ENCODE measurements around the gene TRPM5.

The TRPM5 gene

GRCh38 chr11:2421226-2421994, 22.9 kb downstream of the TRPM5 start:
- H3K27ac ChIP-seq (ENCODE audit: insufficient read depth, low read length, poor library complexity, severe bottlenecking), result no peak overlapping the region
- H3K36me3 ChIP-seq (ENCODE audit: control insufficient read depth, insufficient read depth, low read length), result no peaks in the 10 kb centered on the region
- no peak overlapping the region for H3K4me3 ChIP-seq (ENCODE audit: insufficient read depth, low read depth, low read length, poor library complexity, severe bottlenecking)

DNA sequence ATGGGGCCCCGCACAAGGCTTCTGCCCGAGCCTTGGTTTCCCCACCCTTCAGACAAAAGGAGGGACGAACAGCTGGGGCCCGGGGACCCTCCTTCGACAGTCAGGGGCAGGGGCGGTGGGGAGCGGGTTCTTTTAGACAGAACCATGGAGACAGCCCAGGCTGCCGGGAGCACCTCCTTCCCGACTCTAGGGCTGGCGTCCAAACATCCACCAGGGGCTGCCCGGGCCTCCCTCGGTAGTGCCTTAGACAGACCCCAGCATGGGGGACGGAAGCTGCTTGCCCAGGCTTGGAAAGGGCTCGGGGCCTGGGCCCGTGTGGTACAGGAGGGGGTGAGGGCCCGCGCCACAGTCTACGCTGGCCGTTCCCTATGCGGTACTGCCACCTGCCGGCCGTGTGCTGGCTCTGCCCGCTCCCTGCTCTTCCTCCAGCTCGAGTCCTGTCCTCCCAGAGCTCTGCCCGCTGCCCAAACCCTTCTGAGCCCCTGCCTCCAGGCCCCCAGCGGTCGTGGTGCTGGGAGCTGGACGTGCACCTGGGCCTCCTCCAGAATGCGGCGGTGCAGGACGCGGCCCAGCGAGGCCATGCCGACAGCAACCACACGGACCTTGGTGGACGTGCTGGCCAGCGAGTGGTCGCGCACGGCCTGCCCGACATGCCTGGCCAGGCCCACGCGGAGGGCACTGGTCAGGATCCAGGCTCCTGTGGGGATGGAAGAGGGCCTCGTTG, 23.6 kb downstream of the TRPM5 start:
- no peaks in the 10 kb centered on the region for H3K27me3 ChIP-seq (replicated peaks; ENCODE audit: control insufficient read depth, insufficient read depth, low read length, poor library complexity, severe bottlenecking)
- peaks cover 9% of the 10 kb centered on the region for H3K4me1 ChIP-seq (ENCODE audit: control insufficient read depth, insufficient read depth, low read length, poor library complexity, severe bottlenecking)

More at GRCh38 chr11:2421226-2421994, 22.9 kb downstream of the TRPM5 start:
- peaks cover 9% of the 10 kb centered on the region for H3K4me1 ChIP-seq (ENCODE audit: control insufficient read depth, insufficient read depth, low read length, poor library complexity, severe bottlenecking)
- H3K27me3 ChIP-seq (replicated peaks; ENCODE audit: control insufficient read depth, insufficient read depth, low read length, poor library complexity, severe bottlenecking), result no peaks in the 10 kb centered on the region
- H3K9me3 ChIP-seq (ENCODE audit: control insufficient read depth, low read length), result no peaks in the 10 kb centered on the region
- DNase-seq, result no peak

GRCh38 chr11:2419638-2420501, 24.4 kb downstream of the TRPM5 start:
- Histone ChIP-seq H3K36me3 (ENCODE audit: control insufficient read depth, insufficient read depth, low read length) (no peaks in the 10 kb centered on the region), H3K4me3 (ENCODE audit: insufficient read depth, low read depth, low read length, poor library complexity, severe bottlenecking) (no peak overlapping the region), H3K4me1 (ENCODE audit: control insufficient read depth, insufficient read depth, low read length, poor library complexity, severe bottlenecking) (peaks cover 9% of the 10 kb centered on the region), H3K27ac (ENCODE audit: insufficient read depth, low read length, poor library complexity, severe bottlenecking) (no peak overlapping the region), H3K9me3 (ENCODE audit: control insufficient read depth, low read length) (no peaks in the 10 kb centered on the region), H3K27me3 (replicated peaks; ENCODE audit: control insufficient read depth, insufficient read depth, low read length, poor library complexity, severe bottlenecking) (no peaks in the 10 kb centered on the region)
- peak; percentile 30 to 37 (median 33) for DNase-seq

More for the DNA sequence above, 23.6 kb downstream of the TRPM5 start:
- no peak overlapping the region for H3K27ac ChIP-seq (ENCODE audit: insufficient read depth, low read length, poor library complexity, severe bottlenecking)
- DNase-seq, result peak; percentile 33 to 55 (median 42)
- H3K9me3 ChIP-seq (ENCODE audit: control insufficient read depth, low read length), result no peaks in the 10 kb centered on the region
- no peak overlapping the region for H3K4me3 ChIP-seq (ENCODE audit: insufficient read depth, low read depth, low read length, poor library complexity, severe bottlenecking)
- H3K36me3 ChIP-seq (ENCODE audit: control insufficient read depth, insufficient read depth, low read length), result no peaks in the 10 kb centered on the region

GRCh38 chr11:2418693-2419360, 25.5 kb downstream of the TRPM5 start:
- no peak overlapping the region for H3K4me3 ChIP-seq (ENCODE audit: insufficient read depth, low read depth, low read length, poor library complexity, severe bottlenecking)
- no peak for DNase-seq
- no peak overlapping the region for H3K27ac ChIP-seq (ENCODE audit: insufficient read depth, low read length, poor library complexity, severe bottlenecking)
- peaks cover 9% of the 10 kb centered on the region for H3K4me1 ChIP-seq (ENCODE audit: control insufficient read depth, insufficient read depth, low read length, poor library complexity, severe bottlenecking)
- no peaks in the 10 kb centered on the region for H3K36me3 ChIP-seq (ENCODE audit: control insufficient read depth, insufficient read depth, low read length)
- H3K27me3 ChIP-seq (replicated peaks; ENCODE audit: control insufficient read depth, insufficient read depth, low read length, poor library complexity, severe bottlenecking), result no peaks in the 10 kb centered on the region
- H3K9me3 ChIP-seq (ENCODE audit: control insufficient read depth, low read length), result no peaks in the 10 kb centered on the region

DNA sequence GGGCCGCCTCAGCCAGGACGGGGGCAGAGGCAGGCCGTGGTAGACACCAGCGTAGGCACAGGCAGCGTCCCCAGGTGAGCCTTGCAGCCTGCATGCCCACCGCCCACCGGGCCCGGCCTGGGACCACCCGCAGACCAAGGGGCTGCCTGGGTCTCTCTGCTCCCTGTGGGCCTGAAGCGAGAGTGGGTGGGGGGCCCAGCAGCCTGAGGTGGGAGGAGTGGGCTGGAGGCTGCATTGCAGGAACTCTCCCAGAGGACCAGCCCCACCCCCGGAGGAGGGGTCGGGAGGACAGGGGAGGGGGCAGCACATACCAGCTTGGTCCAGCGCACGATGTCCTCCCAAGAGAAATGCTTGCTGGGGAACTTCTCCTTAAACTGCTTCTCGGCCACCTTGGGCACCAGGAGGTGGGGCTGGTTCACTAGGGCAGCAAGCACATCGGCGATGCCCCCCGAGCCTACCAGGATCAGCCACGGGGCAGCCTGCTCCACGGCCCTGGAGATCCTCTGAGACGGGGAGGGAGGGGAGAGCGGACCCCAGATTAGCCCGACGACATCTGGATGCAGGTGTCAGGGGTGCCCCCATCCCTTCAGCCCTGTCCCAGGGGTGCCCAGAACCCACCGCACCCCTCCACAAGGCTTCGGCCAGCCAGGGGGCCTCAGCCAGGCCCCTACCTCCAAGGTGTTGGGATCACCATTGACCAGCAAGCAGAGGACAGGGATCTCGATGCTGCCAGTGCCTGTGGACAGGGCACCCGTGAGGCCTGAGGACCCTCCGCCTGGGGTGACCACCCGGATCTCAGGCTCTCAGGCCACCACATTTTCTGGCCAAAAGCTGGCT, 26.2 kb downstream of the TRPM5 start:
- H3K27me3 ChIP-seq (replicated peaks; ENCODE audit: control insufficient read depth, insufficient read depth, low read length, poor library complexity, severe bottlenecking), result no peaks in the 10 kb centered on the region
- H3K4me3 ChIP-seq (ENCODE audit: insufficient read depth, low read depth, low read length, poor library complexity, severe bottlenecking), result no peak overlapping the region
- DNase-seq, result no peak
- no peaks in the 10 kb centered on the region for H3K36me3 ChIP-seq (ENCODE audit: control insufficient read depth, insufficient read depth, low read length)
- no peak overlapping the region for H3K27ac ChIP-seq (ENCODE audit: insufficient read depth, low read length, poor library complexity, severe bottlenecking)
- H3K9me3 ChIP-seq (ENCODE audit: control insufficient read depth, low read length), result no peaks in the 10 kb centered on the region
- peaks cover 9% of the 10 kb centered on the region for H3K4me1 ChIP-seq (ENCODE audit: control insufficient read depth, insufficient read depth, low read length, poor library complexity, severe bottlenecking)

- DNase-seq, result no peak
- H3K36me3 ChIP-seq (ENCODE audit: control insufficient read depth, insufficient read depth, low read length), result no peaks in the 10 kb centered on the region
- H3K4me3 ChIP-seq (ENCODE audit: insufficient read depth, low read depth, low read length, poor library complexity, severe bottlenecking), result no peak overlapping the region
- no peak overlapping the region for H3K27ac ChIP-seq (ENCODE audit: insufficient read depth, low read length, poor library complexity, severe bottlenecking)
- peaks cover 9% of the 10 kb centered on the region for H3K4me1 ChIP-seq (ENCODE audit: control insufficient read depth, insufficient read depth, low read length, poor library complexity, severe bottlenecking)
- no peaks in the 10 kb centered on the region for H3K9me3 ChIP-seq (ENCODE audit: control insufficient read depth, low read length)
- H3K27me3 ChIP-seq (replicated peaks; ENCODE audit: control insufficient read depth, insufficient read depth, low read length, poor library complexity, severe bottlenecking), result no peaks in the 10 kb centered on the region
Observed at GRCh38 chr11:2416765-2417164, 27.5 kb downstream of the TRPM5 start.

- H3K27me3 ChIP-seq (replicated peaks; ENCODE audit: control insufficient read depth, insufficient read depth, low read length, poor library complexity, severe bottlenecking), result no peaks in the 10 kb centered on the region
Observed at GRCh38 chr11:2415601-2416380, 28.5 kb downstream of the TRPM5 start.

GRCh38 chr11:2415171-2415570, 29.1 kb downstream of the TRPM5 start:
- Histone ChIP-seq H3K4me1 (ENCODE audit: control insufficient read depth, insufficient read depth, low read length, poor library complexity, severe bottlenecking) (peaks cover 2% of the 10 kb centered on the region), H3K4me3 (ENCODE audit: insufficient read depth, low read depth, low read length, poor library complexity, severe bottlenecking) (no peak overlapping the region), H3K9me3 (ENCODE audit: control insufficient read depth, low read length) (no peaks in the 10 kb centered on the region), H3K27ac (ENCODE audit: insufficient read depth, low read length, poor library complexity, severe bottlenecking) (no peak overlapping the region), H3K36me3 (ENCODE audit: control insufficient read depth, insufficient read depth, low read length) (no peaks in the 10 kb centered on the region), H3K27me3 (replicated peaks; ENCODE audit: control insufficient read depth, insufficient read depth, low read length, poor library complexity, severe bottlenecking) (no peaks in the 10 kb centered on the region)
- no peak for DNase-seq

More at GRCh38 chr11:2415601-2416380, 28.5 kb downstream of the TRPM5 start:
- H3K36me3 ChIP-seq (ENCODE audit: control insufficient read depth, insufficient read depth, low read length), result no peaks in the 10 kb centered on the region
- H3K27ac ChIP-seq (ENCODE audit: insufficient read depth, low read length, poor library complexity, severe bottlenecking), result no peak overlapping the region
- H3K4me3 ChIP-seq (ENCODE audit: insufficient read depth, low read depth, low read length, poor library complexity, severe bottlenecking), result no peak overlapping the region
- H3K4me1 ChIP-seq (ENCODE audit: control insufficient read depth, insufficient read depth, low read length, poor library complexity, severe bottlenecking), result peaks cover 8% of the 10 kb centered on the region
- no peaks in the 10 kb centered on the region for H3K9me3 ChIP-seq (ENCODE audit: control insufficient read depth, low read length)
- DNase-seq, result no peak

All from effector memory CD4-positive, alpha-beta T cell (primary cell).